ENCODE data around the gene LRGUK. TPM values are rescaled to one million over a fixed set of nuclear protein-coding genes. Genes with fewer than 3 reads are reported as not detected.

The LRGUK gene
- total and polyA plus RNA-seq, 2 of the 4 experiments (the other 2 are of a cell fraction): 0.07 TPM; not detected in 1

- Histone ChIP-seq H3K36me3 (ENCODE audit: control insufficient read depth, insufficient read depth, low read length) (no peaks in the 10 kb centered on the region), H2BK15ac (ENCODE audit: low read depth, low read length) (no peak overlapping the region), H2AK9ac (replicated peaks; ENCODE audit: low read depth, low read length, poor library complexity) (no peak overlapping the region), H3K4me2 (ENCODE audit: low read depth, low read length) (no peak overlapping the region), H3K23ac (ENCODE audit: low read depth, low read length) (no peak overlapping the region), H4K8ac (ENCODE audit: low read depth in 2 of 2, low read length in 2 of 2) (no peak overlapping the region), H2AK5ac (ENCODE audit: low read depth, low read length) (no peak overlapping the region), H3K9ac (ENCODE audit: low read depth, low read length) (no peak overlapping the region), H3K14ac (replicated peaks; ENCODE audit: low read depth, low read length) (no peak overlapping the region), H4K20me1 (ENCODE audit: insufficient read depth, low read length) (no peaks in the 10 kb centered on the region), H3K56ac (ENCODE audit: extremely low read depth, insufficient read depth, low read length) (no peak overlapping the region), H2AFZ (replicated peaks; ENCODE audit: low read length, poor library complexity) (no peak overlapping the region), H3K4me3 (ENCODE audit: insufficient read depth, low read depth, low read length) (no peak overlapping the region), H3K4ac (ENCODE audit: low read depth, low read length) (no peak overlapping the region), H2BK120ac (ENCODE audit: low read depth, low read length) (no peak overlapping the region), H4K91ac (ENCODE audit: insufficient read depth, low read depth, low read length) (no peak overlapping the region), H3K4me1 (ENCODE audit: control insufficient read depth, insufficient read depth, low read length) (no peaks in the 10 kb centered on the region), H3K27me3 (ENCODE audit: control insufficient read depth, insufficient read depth, low read length) (no peaks in the 10 kb centered on the region), H3K79me1 (ENCODE audit: low read depth in 1 of 2, low read length in 2 of 2) (no peaks in the 10 kb centered on the region), H3K9me3 (ENCODE audit: control insufficient read depth, insufficient read depth, low read length) (peaks cover 7% of the 10 kb centered on the region), H3K9me1 (ENCODE audit: insufficient read depth, low read length) (no peaks in the 10 kb centered on the region), H3K27ac (ENCODE audit: insufficient read depth, low read length) (no peak overlapping the region), H4K5ac (ENCODE audit: low read depth, low read length) (no peak overlapping the region), H3K18ac (ENCODE audit: low read depth, low read length) (no peak overlapping the region), H2BK5ac (ENCODE audit: low read depth, low read length, poor library complexity, severe bottlenecking) (no peak overlapping the region), H2BK20ac (ENCODE audit: low read depth, low read length) (no peak overlapping the region)
- intact Hi-C loops (cut with micrococcal nuclease): no loop called here
- CTCF ChIA-PET: no interaction called here
- dilution Hi-C loops (cut with HindIII; ENCODE audit: low sequenced_read_pairs, unreplicated experiment): no loop called here
- no CpG with 5 or more reads among the region's 2 CpGs for WGBS, 2 experiments (ENCODE audit: extremely low coverage in 2 of 2, insufficient read length in 1 of 2)
- DNase-seq (no peak), ATAC-seq (ENCODE audit: low read depth) (no peak)
- POLR2A ChIA-PET (ENCODE audit: unreplicated experiment): no interaction called here
- no TSS peak for BruUV-seq (replicated peaks)
- TF ChIP-seq CEBPB (IDR thresholded peaks at IDR 0.05; ENCODE audit: low read depth, low read length): peak; percentile 46
- no peak for TF ChIP-seq USF2 (IDR thresholded peaks at IDR 0.05; ENCODE audit: low read depth, low read length)
- in situ Hi-C loops (cut with MboI; ENCODE audit: low sequenced_read_pairs): no loop called here
These were observed 40.0 kb upstream of the LRGUK start for GRCh38 chr7:134086998-134087735.
